OCI-LY1 (cell line): Measurements from ENCODE around the gene VAPB.

Experiments
- H2AFZ ChIP-seq: fragments of 200-600 bp; sonication (generic), shearing (Covaris generic); 2 replicates; pipeline ENCODE4 v1.6.0; 2014; ENCODE audit warnings: antibody characterized with exemption, mild to moderate bottlenecking, low read length
- H3F3A ChIP-seq: fragments of 200-600 bp; sonication (generic), shearing (Covaris generic); 2 replicates; pipeline ENCODE4 v1.6.0; 2014; ENCODE audit warnings: mild to moderate bottlenecking, antibody characterized with exemption, low read length, moderate library complexity; ENCODE audit not compliant: insufficient read depth
- H3K27ac ChIP-seq: fragments of 200-600 bp; sonication (generic); 2 replicates; pipeline ENCODE4 v1.5.1; 2014; ENCODE audit warnings: low read length, mixed run types, mild to moderate bottlenecking, low read depth; ENCODE audit not compliant: poor library complexity, severe bottlenecking
- H3K27me3 ChIP-seq: fragments of 200-600 bp; sonication (generic); 2 replicates; pipeline ENCODE4 v1.6.0; 2014; ENCODE audit warnings: antibody characterized with exemption, mild to moderate bottlenecking, low read length, moderate library complexity; ENCODE audit not compliant: insufficient read depth
- H3K36me3 ChIP-seq: fragments of 200-600 bp; sonication (generic); 2 replicates; pipeline ENCODE4 v1.6.1; 2014; ENCODE audit warnings: mild to moderate bottlenecking, antibody characterized with exemption, low read length, moderate library complexity, mixed read lengths; ENCODE audit not compliant: insufficient read depth
- H3K4me1 ChIP-seq: fragments of 200-600 bp; sonication (generic); 2 replicates; pipeline ENCODE4 v1.5.1; 2014; ENCODE audit warnings: mild to moderate bottlenecking, low read length, moderate library complexity; ENCODE audit not compliant: insufficient read depth, severe bottlenecking
- H3K4me2 ChIP-seq: fragments of 200-600 bp; sonication (generic), shearing (Covaris generic); 2 replicates; pipeline ENCODE4 v1.6.1; 2014; ENCODE audit warnings: low read length
- H3K4me3 ChIP-seq: fragments of 200-600 bp; sonication (generic); 2 replicates; pipeline ENCODE4 v1.5.1; 2014; ENCODE audit warnings: low read length, low read depth, mild to moderate bottlenecking, mixed read lengths; ENCODE audit not compliant: poor library complexity, severe bottlenecking
- H3K79me2 ChIP-seq: fragments of 200-600 bp; shearing (Covaris generic); 2 replicates; pipeline ENCODE4 v1.6.1; 2016; ENCODE audit warnings: mixed run types, low read length, mixed read lengths; ENCODE audit not compliant: insufficient read depth
- H3K9ac ChIP-seq: fragments of 200-600 bp; sonication (generic), shearing (Covaris generic); 2 replicates; pipeline ENCODE4 v1.6.1; 2014; ENCODE audit warnings: mild to moderate bottlenecking, low read length, mixed read lengths
- H3K9me2 ChIP-seq: fragments of 200-600 bp; sonication (generic), shearing (Covaris generic); 2 replicates; pipeline ENCODE4 v1.6.1; 2014; ENCODE audit warnings: low read depth, mild to moderate bottlenecking, low read length, mixed read lengths
- H3K9me3 ChIP-seq: fragments of 200-600 bp; shearing (Covaris generic); 2 replicates; pipeline ENCODE4 v1.6.1; 2014; ENCODE audit warnings: low read length, mixed read lengths
- H4K20me1 ChIP-seq: fragments of 200-600 bp; sonication (generic), shearing (Covaris generic); 2 replicates; pipeline ENCODE4 v1.6.0; 2016; ENCODE audit warnings: mild to moderate bottlenecking, low read length; ENCODE audit not compliant: insufficient read depth
- CTCF ChIP-seq: fragments of 200-600 bp; sonication (generic), shearing (Covaris generic); IDR thresholded peaks from 2 replicates; pipeline ENCODE4 v1.5.1; 2017; ENCODE audit warnings: mild to moderate bottlenecking, antibody characterized with exemption, low read length, moderate library complexity, mixed read lengths
- EZH2 ChIP-seq: fragments of 200-600 bp; sonication (generic), shearing (Covaris generic); IDR thresholded peaks from 2 replicates; pipeline ENCODE4 v1.8.0; 2017; ENCODE audit warnings: borderline replicate concordance, mixed run types, mild to moderate bottlenecking, antibody characterized with exemption, low read length, moderate library complexity, mixed read lengths

The VAPB gene

GRCh38 chr20:58360936-58361335 is 28.1 kb upstream of the VAPB start:
- Histone ChIP-seq H3K27ac (no peak overlapping the region), H3K36me3 (peaks cover 35% of the 10 kb centered on the region; the same call in 1 of the 2 replicates), H3K9me2 (no peaks in the 10 kb centered on the region), H3K9ac (no peak overlapping the region), H3K9me3 (no peaks in the 10 kb centered on the region), H3K4me1 (no peaks in the 10 kb centered on the region), H3K79me2 (no peaks in the 10 kb centered on the region), H4K20me1 (no peaks in the 10 kb centered on the region), H3K4me3 (no peak overlapping the region), H2AFZ (no peak overlapping the region), H3K27me3 (no peaks in the 10 kb centered on the region), H3K4me2 (no peak overlapping the region), H3F3A (no peaks in the 10 kb centered on the region)
- TF ChIP-seq CTCF: no peak
- no peak for TF ChIP-seq EZH2

DNA sequence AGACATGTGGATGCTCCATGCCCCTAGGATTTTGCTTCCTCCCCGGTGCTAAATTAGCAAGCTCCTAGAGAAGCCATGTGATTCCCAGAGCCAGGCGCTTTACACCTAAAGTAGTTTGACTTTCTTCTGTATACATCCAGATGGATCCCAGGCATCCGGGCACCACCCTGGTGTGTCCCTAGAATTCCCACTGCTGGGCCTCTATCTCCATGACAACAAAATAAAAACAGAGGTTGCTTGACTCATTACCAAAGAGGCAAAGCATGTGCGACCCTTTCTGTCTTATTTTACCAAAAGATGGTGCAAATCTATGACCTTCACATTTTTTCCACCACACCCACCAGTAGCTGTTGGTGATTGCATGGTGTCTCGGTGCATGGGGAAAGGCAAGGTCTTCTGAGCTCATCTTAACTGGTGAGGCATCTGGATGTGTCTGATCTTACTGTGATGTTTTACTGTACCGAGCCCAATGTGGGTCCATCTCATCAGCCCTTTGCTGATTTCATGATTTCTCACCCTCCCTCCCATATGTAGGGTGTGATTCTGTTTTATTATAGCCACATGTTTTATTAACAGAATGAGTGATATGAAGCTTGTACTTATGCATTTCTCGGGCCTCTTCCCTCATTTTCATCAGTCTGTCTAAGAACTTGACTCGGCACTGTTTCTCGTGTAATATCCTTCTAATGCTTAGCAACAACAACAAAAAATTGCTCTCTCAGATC is 27.4 kb upstream of the VAPB start:
- Histone ChIP-seq H3F3A (no peaks in the 10 kb centered on the region), H3K9me3 (no peaks in the 10 kb centered on the region), H3K4me3 (no peak overlapping the region), H2AFZ (no peak overlapping the region), H4K20me1 (no peaks in the 10 kb centered on the region), H3K27ac (no peak overlapping the region), H3K9ac (no peak overlapping the region), H3K79me2 (no peaks in the 10 kb centered on the region), H3K27me3 (no peaks in the 10 kb centered on the region), H3K9me2 (no peaks in the 10 kb centered on the region), H3K4me1 (no peaks in the 10 kb centered on the region), H3K4me2 (no peak overlapping the region), H3K36me3 (peaks cover 29% of the 10 kb centered on the region; the same call in 1 of the 2 replicates)
- TF ChIP-seq CTCF (no peak), EZH2 (no peak)

GRCh38 chr20:58362206-58362516 is 26.9 kb upstream of the VAPB start:
- H3K27me3 ChIP-seq: no peaks in the 10 kb centered on the region
- H3K27ac ChIP-seq: no peak overlapping the region
- H3K4me2 ChIP-seq: no peak overlapping the region
- H4K20me1 ChIP-seq: no peaks in the 10 kb centered on the region
- no peak overlapping the region for H3K9ac ChIP-seq
- no peaks in the 10 kb centered on the region for H3K79me2 ChIP-seq
- no peak overlapping the region for H3K4me3 ChIP-seq
- H3K9me3 ChIP-seq: no peaks in the 10 kb centered on the region
- H3K9me2 ChIP-seq: no peaks in the 10 kb centered on the region
- peaks cover 24% of the 10 kb centered on the region; the same call in 1 of the 2 replicates for H3K36me3 ChIP-seq
- no peaks in the 10 kb centered on the region for H3K4me1 ChIP-seq
- TF ChIP-seq EZH2 (no peak), CTCF (no peak)
- H2AFZ ChIP-seq: no peak overlapping the region
- no peaks in the 10 kb centered on the region for H3F3A ChIP-seq
